Measurements from ENCODE around the gene SLC35F1.
"Not testable (repeated sequence)": the region's sequence is repeated elsewhere in the genome, so short reads cannot be mapped to it uniquely, and the experiment has no call there.

Gene SLC35F1

DNA sequence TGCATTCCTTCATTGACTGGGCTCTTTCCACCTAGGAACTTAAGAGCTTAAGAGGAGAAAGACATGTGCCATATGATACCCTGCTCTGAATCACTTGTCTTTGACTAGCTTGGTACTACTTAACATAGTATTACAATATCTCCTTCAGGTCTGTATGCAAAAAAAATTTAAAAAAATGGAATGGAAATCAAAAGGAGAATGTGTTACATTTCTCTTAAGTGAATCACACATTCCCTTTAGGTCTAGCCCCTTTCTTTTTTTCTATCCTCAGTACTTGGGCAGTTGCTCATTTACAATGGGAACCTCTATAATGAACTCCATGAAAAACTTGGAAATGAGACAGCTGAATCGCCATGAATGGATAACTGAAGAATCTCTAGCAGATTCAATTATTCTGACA is 53.8 kb downstream of the SLC35F1 start:
- DNase-seq = no peak
- ChIA-PET POLR2A (no interaction called here), CTCF (interaction anchor here (0.7 to 1.1 kb wide), 2 partner anchors 14 to 20 kb away, joined by 3 read pairs; no protein-coding TSS in a partner anchor)
- no peak overlapping the region for H3K27ac ChIP-seq (ENCODE audit: insufficient read depth in 1 of 2, low read depth in 1 of 2, low read length in 2 of 2, poor library complexity in 1 of 2, severe bottlenecking in 2 of 2)
- H3K36me3 ChIP-seq (ENCODE audit: control insufficient read depth in 4 of 4, insufficient read depth in 4 of 4, low read length in 3 of 4) = no peaks in the 10 kb centered on the region
- H3K4me1 ChIP-seq (ENCODE audit: control extremely low read depth in 1 of 4, control insufficient read depth in 4 of 4, insufficient read depth in 4 of 4, low read length in 3 of 4) = no peaks in the 10 kb centered on the region
- peaks cover 0 to 6% (median 0%) of the 10 kb centered on the region in 5 experiments for H3K27me3 ChIP-seq (replicated peaks in 2 of 5; ENCODE audit: control insufficient read depth in 4 of 5, insufficient read depth in 5 of 5, low read length in 4 of 5)
- no CpG with 5 or more reads among the region's 1 CpG for WGBS (ENCODE audit: insufficient coverage)
- no peak overlapping the region for H3K4me3 ChIP-seq (ENCODE audit: control insufficient read depth in 1 of 7, extremely low read depth in 1 of 7, insufficient read depth in 4 of 7, low read depth in 2 of 7, low read length in 6 of 7)
- peaks cover 0 to 12% (median 3%) of the 10 kb centered on the region in 5 experiments for H3K9me3 ChIP-seq (ENCODE audit: control extremely low read depth in 1 of 5, control insufficient read depth in 4 of 5, insufficient read depth in 2 of 5, low read depth in 1 of 5, low read length in 4 of 5)

- 88% methylated on average over 2 of the region's 3 CpGs for WGBS (ENCODE audit: insufficient coverage)
These were observed 54.2 kb downstream of the SLC35F1 start for GRCh38 chr6:117961301-117961700.

GRCh38 chr6:117965763-117966162 is 58.7 kb downstream of the SLC35F1 start:
- H3K27ac ChIP-seq (ENCODE audit: insufficient read depth in 1 of 2, low read depth in 1 of 2, low read length in 2 of 2, poor library complexity in 1 of 2, severe bottlenecking in 2 of 2); DNase-seq; POLR2A ChIA-PET; H3K27me3 ChIP-seq (replicated peaks in 2 of 5; ENCODE audit: control insufficient read depth in 4 of 5, insufficient read depth in 5 of 5, low read length in 4 of 5); H3K36me3 ChIP-seq (ENCODE audit: control insufficient read depth in 4 of 4, insufficient read depth in 4 of 4, low read length in 3 of 4); H3K4me3 ChIP-seq (ENCODE audit: control insufficient read depth in 1 of 7, extremely low read depth in 1 of 7, insufficient read depth in 4 of 7, low read depth in 2 of 7, low read length in 6 of 7); CTCF ChIA-PET; H3K4me1 ChIP-seq (ENCODE audit: control extremely low read depth in 1 of 4, control insufficient read depth in 4 of 4, insufficient read depth in 4 of 4, low read length in 3 of 4): not testable (repeated sequence)
- H3K9me3 ChIP-seq (ENCODE audit: control extremely low read depth in 1 of 5, control insufficient read depth in 4 of 5, insufficient read depth in 2 of 5, low read depth in 1 of 5, low read length in 4 of 5) = peaks cover 0 to 12% (median 4%) of the 10 kb centered on the region in 5 experiments
- WGBS (ENCODE audit: insufficient coverage) = 94% methylated on average over 4 of the region's 7 CpGs

More at GRCh38 chr6:117961301-117961700, 54.2 kb downstream of the SLC35F1 start:
- ChIA-PET POLR2A (no interaction called here), CTCF (interaction anchor here (0.7 kb wide), 1 partner anchor 14 kb away, joined by 3 read pairs; no protein-coding TSS in a partner anchor)
- H3K9me3 ChIP-seq (ENCODE audit: control extremely low read depth in 1 of 5, control insufficient read depth in 4 of 5, insufficient read depth in 2 of 5, low read depth in 1 of 5, low read length in 4 of 5) = peaks cover 0 to 12% (median 4%) of the 10 kb centered on the region in 5 experiments
- H3K27ac ChIP-seq (ENCODE audit: insufficient read depth in 1 of 2, low read depth in 1 of 2, low read length in 2 of 2, poor library complexity in 1 of 2, severe bottlenecking in 2 of 2) = no peak overlapping the region
- H3K4me3 ChIP-seq (ENCODE audit: control insufficient read depth in 1 of 7, extremely low read depth in 1 of 7, insufficient read depth in 4 of 7, low read depth in 2 of 7, low read length in 6 of 7) = no peak overlapping the region
- no peaks in the 10 kb centered on the region for H3K4me1 ChIP-seq (ENCODE audit: control extremely low read depth in 1 of 4, control insufficient read depth in 4 of 4, insufficient read depth in 4 of 4, low read length in 3 of 4)
- H3K27me3 ChIP-seq (replicated peaks in 2 of 5; ENCODE audit: control insufficient read depth in 4 of 5, insufficient read depth in 5 of 5, low read length in 4 of 5) = peaks cover 0 to 6% (median 0%) of the 10 kb centered on the region in 5 experiments
- no peak for DNase-seq
- H3K36me3 ChIP-seq (ENCODE audit: control insufficient read depth in 4 of 4, insufficient read depth in 4 of 4, low read length in 3 of 4) = no peaks in the 10 kb centered on the region

DNA sequence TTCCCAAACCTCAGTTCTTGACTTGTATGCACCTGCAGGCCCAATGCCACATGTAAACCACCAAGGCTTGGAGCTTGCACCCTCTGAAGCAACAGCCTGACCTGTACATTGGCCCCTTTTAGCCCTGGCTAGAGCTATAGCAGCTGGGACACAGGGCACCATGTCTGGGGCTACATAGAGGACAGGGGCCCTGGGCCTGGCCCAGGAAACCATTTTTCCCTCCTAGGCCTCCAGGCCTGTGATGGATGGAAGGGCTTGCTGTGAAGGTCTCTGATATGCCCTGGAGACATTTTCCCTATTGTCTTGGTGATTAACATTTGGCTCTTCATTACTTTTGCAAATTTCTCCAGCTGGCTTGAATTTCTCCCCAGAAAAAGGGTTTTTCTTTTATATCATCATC is 64.6 kb downstream of the SLC35F1 start:
- peaks cover 0 to 2% (median 0%) of the 10 kb centered on the region in 5 experiments for H3K9me3 ChIP-seq (ENCODE audit: control extremely low read depth in 1 of 5, control insufficient read depth in 4 of 5, insufficient read depth in 2 of 5, low read depth in 1 of 5, low read length in 4 of 5)
- CTCF ChIA-PET = interaction anchor here (0.8 kb wide), 1 partner anchor 293 kb away, joined by 3 read pairs; no protein-coding TSS in a partner anchor
- POLR2A ChIA-PET = no interaction called here
- DNase-seq = no peak
- no peaks in the 10 kb centered on the region for H3K36me3 ChIP-seq (ENCODE audit: control insufficient read depth in 4 of 4, insufficient read depth in 4 of 4, low read length in 3 of 4)
- H3K4me3 ChIP-seq (ENCODE audit: control insufficient read depth in 1 of 7, extremely low read depth in 1 of 7, insufficient read depth in 4 of 7, low read depth in 2 of 7, low read length in 6 of 7) = no peak overlapping the region
- no peaks in the 10 kb centered on the region for H3K4me1 ChIP-seq (ENCODE audit: control extremely low read depth in 1 of 4, control insufficient read depth in 4 of 4, insufficient read depth in 4 of 4, low read length in 3 of 4)
- H3K27me3 ChIP-seq (replicated peaks in 2 of 5; ENCODE audit: control insufficient read depth in 4 of 5, insufficient read depth in 5 of 5, low read length in 4 of 5) = peaks cover 0 to 4% (median 0%) of the 10 kb centered on the region in 5 experiments
- H3K27ac ChIP-seq (ENCODE audit: insufficient read depth in 1 of 2, low read depth in 1 of 2, low read length in 2 of 2, poor library complexity in 1 of 2, severe bottlenecking in 2 of 2) = no peak overlapping the region

- ChIA-PET POLR2A (no interaction called here), CTCF (interaction anchor here (0.9 to 3.8 kb wide), 6 partner anchors 10 to 289 kb away, joined by 3 to 26 read pairs (median 4); no protein-coding TSS in a partner anchor)
- no peak for DNase-seq
- Histone ChIP-seq H3K27ac (ENCODE audit: insufficient read depth in 1 of 2, low read depth in 1 of 2, low read length in 2 of 2, poor library complexity in 1 of 2, severe bottlenecking in 2 of 2) (no peak overlapping the region), H3K9me3 (ENCODE audit: control extremely low read depth in 1 of 5, control insufficient read depth in 4 of 5, insufficient read depth in 2 of 5, low read depth in 1 of 5, low read length in 4 of 5) (peaks cover 0 to 2% (median 0%) of the 10 kb centered on the region in 5 experiments), H3K4me1 (ENCODE audit: control extremely low read depth in 1 of 4, control insufficient read depth in 4 of 4, insufficient read depth in 4 of 4, low read length in 3 of 4) (no peaks in the 10 kb centered on the region), H3K4me3 (ENCODE audit: control insufficient read depth in 1 of 7, extremely low read depth in 1 of 7, insufficient read depth in 4 of 7, low read depth in 2 of 7, low read length in 6 of 7) (no peak overlapping the region), H3K27me3 (replicated peaks in 2 of 5; ENCODE audit: control insufficient read depth in 4 of 5, insufficient read depth in 5 of 5, low read length in 4 of 5) (peaks cover 0 to 6% (median 4%) of the 10 kb centered on the region in 5 experiments), H3K36me3 (ENCODE audit: control insufficient read depth in 4 of 4, insufficient read depth in 4 of 4, low read length in 3 of 4) (no peaks in the 10 kb centered on the region)
- 100% methylated on average over 1 of the region's 1 CpG for WGBS (ENCODE audit: insufficient coverage)
These were observed 68.0 kb downstream of the SLC35F1 start for GRCh38 chr6:117974914-117975627.

- ChIA-PET POLR2A (no interaction called here), CTCF (interaction anchor here (0.5 to 3.8 kb wide), 6 partner anchors 9 to 387 kb away, joined by 3 to 26 read pairs (median 4); no protein-coding TSS in a partner anchor)
- Histone ChIP-seq H3K4me3 (ENCODE audit: control insufficient read depth in 1 of 7, extremely low read depth in 1 of 7, insufficient read depth in 4 of 7, low read depth in 2 of 7, low read length in 6 of 7) (no peak overlapping the region), H3K27ac (ENCODE audit: insufficient read depth in 1 of 2, low read depth in 1 of 2, low read length in 2 of 2, poor library complexity in 1 of 2, severe bottlenecking in 2 of 2) (no peak overlapping the region), H3K4me1 (ENCODE audit: control extremely low read depth in 1 of 4, control insufficient read depth in 4 of 4, insufficient read depth in 4 of 4, low read length in 3 of 4) (no peaks in the 10 kb centered on the region), H3K36me3 (ENCODE audit: control insufficient read depth in 4 of 4, insufficient read depth in 4 of 4, low read length in 3 of 4) (no peaks in the 10 kb centered on the region), H3K27me3 (replicated peaks in 2 of 5; ENCODE audit: control insufficient read depth in 4 of 5, insufficient read depth in 5 of 5, low read length in 4 of 5) (peaks cover 0 to 6% (median 4%) of the 10 kb centered on the region in 5 experiments), H3K9me3 (ENCODE audit: control extremely low read depth in 1 of 5, control insufficient read depth in 4 of 5, insufficient read depth in 2 of 5, low read depth in 1 of 5, low read length in 4 of 5) (peaks cover 0 to 2% (median 0%) of the 10 kb centered on the region in 5 experiments)
- peak; percentile 31 to 70 (median 66) for DNase-seq
- no CpG with 5 or more reads among the region's 2 CpGs for WGBS (ENCODE audit: insufficient coverage)
These were observed 69.1 kb downstream of the SLC35F1 start for GRCh38 chr6:117976030-117976651.

DNA sequence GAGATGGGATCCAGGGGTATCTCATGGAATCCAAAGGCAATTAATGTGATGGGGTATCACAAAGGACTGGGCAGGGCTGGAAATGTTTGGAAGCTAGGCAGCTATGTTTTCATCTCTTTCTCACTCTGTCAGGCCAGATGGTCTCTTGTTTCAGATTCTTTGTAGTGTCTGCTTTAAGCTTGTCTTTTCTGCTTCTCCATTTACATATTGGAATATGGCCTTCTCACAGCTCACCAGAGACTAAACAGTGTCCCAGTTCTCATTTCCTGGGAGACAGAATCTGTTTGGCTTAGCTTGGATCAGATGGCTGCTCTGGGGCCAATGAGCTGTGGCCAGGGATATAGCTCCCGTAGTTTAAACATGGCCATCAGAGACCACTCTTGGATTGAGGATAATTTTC is 78.9 kb downstream of the SLC35F1 start:
- H3K27ac ChIP-seq (ENCODE audit: insufficient read depth in 1 of 2, low read depth in 1 of 2, low read length in 2 of 2, poor library complexity in 1 of 2, severe bottlenecking in 2 of 2) = no peak overlapping the region

More for the DNA sequence above, 78.9 kb downstream of the SLC35F1 start:
- ChIA-PET CTCF (interaction anchor here (2.2 kb wide), 1 partner anchor 11 kb away, joined by 8 read pairs; no protein-coding TSS in a partner anchor), POLR2A (no interaction called here)
- no peaks in the 10 kb centered on the region for H3K36me3 ChIP-seq (ENCODE audit: control insufficient read depth in 4 of 4, insufficient read depth in 4 of 4, low read length in 3 of 4)
- no peak for DNase-seq
- no peaks in the 10 kb centered on the region for H3K4me1 ChIP-seq (ENCODE audit: control extremely low read depth in 1 of 4, control insufficient read depth in 4 of 4, insufficient read depth in 4 of 4, low read length in 3 of 4)
- no peak overlapping the region for H3K4me3 ChIP-seq (ENCODE audit: control insufficient read depth in 1 of 7, extremely low read depth in 1 of 7, insufficient read depth in 4 of 7, low read depth in 2 of 7, low read length in 6 of 7)
- peaks cover 0 to 2% (median 0%) of the 10 kb centered on the region in 5 experiments for H3K27me3 ChIP-seq (replicated peaks in 2 of 5; ENCODE audit: control insufficient read depth in 4 of 5, insufficient read depth in 5 of 5, low read length in 4 of 5)
- no peaks in the 10 kb centered on the region for H3K9me3 ChIP-seq (ENCODE audit: control extremely low read depth in 1 of 5, control insufficient read depth in 4 of 5, insufficient read depth in 2 of 5, low read depth in 1 of 5, low read length in 4 of 5)
- 100% methylated on average over 1 of the region's 1 CpG for WGBS (ENCODE audit: insufficient coverage)

Measured in common myeloid progenitor, CD34-positive (primary cell).